CD4-positive, alpha-beta T cell treated with Interleukin-21 for 1 hour (primary cell): ENCODE data around the gene VWA8.
"Not testable (repeated sequence)": the region's sequence is repeated elsewhere in the genome, so short reads cannot be mapped to it uniquely, and the experiment has no call there.

Experiments
- DNase-seq: peaks from one replicate; pipeline ENCODE4 v3.0.0-alpha.2; 2020

VWA8 gene

GRCh38 chr13:41547251-41548000, 413.5 kb downstream of the VWA8 start:
- no peak for DNase-seq

GRCh38 chr13:41546372-41547190, 414.3 kb downstream of the VWA8 start:
- DNase-seq, result no peak

- no peak for DNase-seq
Observed at GRCh38 chr13:41545432-41545707, 415.5 kb downstream of the VWA8 start.

- DNase-seq, result no peak
Observed at GRCh38 chr13:41543664-41544300, 417.1 kb downstream of the VWA8 start.

- not testable (repeated sequence) for DNase-seq
Observed at GRCh38 chr13:41542799-41543198, 418.1 kb downstream of the VWA8 start.

- no peak for DNase-seq
Observed at GRCh38 chr13:41542281-41542680, 418.6 kb downstream of the VWA8 start.

GRCh38 chr13:41541142-41541938, 419.6 kb downstream of the VWA8 start:
- no peak for DNase-seq

- peak; percentile 29 for DNase-seq
Observed at GRCh38 chr13:41540240-41540639, 420.7 kb downstream of the VWA8 start.

GRCh38 chr13:41533266-41534052, 427.4 kb downstream of the VWA8 start:
- DNase-seq, result no peak

GRCh38 chr13:41528021-41528420, 432.9 kb downstream of the VWA8 start:
- DNase-seq, result no peak

GRCh38 chr13:41520660-41521630, 440.0 kb downstream of the VWA8 start:
- no peak for DNase-seq

- DNase-seq, result no peak
Observed at GRCh38 chr13:41520016-41520659, 440.8 kb downstream of the VWA8 start.
